ENCODE data around the gene CD37. TPM values are rescaled to one million over a fixed set of nuclear protein-coding genes. Genes with fewer than 3 reads are reported as not detected.
"Not testable (repeated sequence)": the region's sequence is repeated elsewhere in the genome, so short reads cannot be mapped to it uniquely, and the experiment has no call there.

The CD37 gene
- total RNA-seq, 1 experiment from 2014 or later: not detected

- H3K9me3 ChIP-seq (ENCODE audit: control insufficient read depth, low read depth, low read length); H3K14ac ChIP-seq (ENCODE audit: insufficient read depth, low read length); H3K79me2 ChIP-seq (ENCODE audit: insufficient read depth, low read length); H3K56ac ChIP-seq (ENCODE audit: insufficient read length, low read depth, low read length); H2AK5ac ChIP-seq (ENCODE audit: insufficient read length, low read length); H3K4me3 Mint-ChIP-seq; H2AFZ ChIP-seq (ENCODE audit: low read length); H3K79me1 ChIP-seq (ENCODE audit: insufficient read depth, low read depth, low read length, poor library complexity, severe bottlenecking); H4K5ac ChIP-seq (ENCODE audit: insufficient read length, low read depth, low read length); H4K91ac ChIP-seq (ENCODE audit: insufficient read length, low read depth, low read length); DNase-seq; H3K18ac ChIP-seq (ENCODE audit: insufficient read length, low read depth, low read length); H3K9ac ChIP-seq (ENCODE audit: extremely low read depth, insufficient read length, low read length); H3K27ac ChIP-seq (ENCODE audit: insufficient read length, low read depth, low read length); H3K4ac ChIP-seq (ENCODE audit: low read depth, low read length); H3K23ac ChIP-seq (ENCODE audit: insufficient read length, low read depth, low read length); H2BK12ac ChIP-seq (ENCODE audit: insufficient read length, low read depth, low read length); H3K4me1 ChIP-seq (ENCODE audit: insufficient read depth, low read length); H3K4me2 ChIP-seq (ENCODE audit: insufficient read depth, insufficient read length, low read length); H4K20me1 ChIP-seq (ENCODE audit: control insufficient read depth, insufficient read depth, insufficient read length); H3K4me1 Mint-ChIP-seq; H3T11ph ChIP-seq (ENCODE audit: low read length); H4K8ac ChIP-seq (replicated peaks; ENCODE audit: insufficient read length, low read depth, low read length); H3K27me3 ChIP-seq (ENCODE audit: insufficient read depth, low read length); H2BK120ac ChIP-seq (ENCODE audit: low read depth, low read length, poor library complexity, severe bottlenecking); H3K36me3 Mint-ChIP-seq (ENCODE audit: insufficient read depth in 1 of 3, low read depth in 3 of 3); H3K27ac Mint-ChIP-seq; H2BK15ac ChIP-seq (ENCODE audit: low read depth, low read length); H2BK5ac ChIP-seq (ENCODE audit: insufficient read length, low read length); H2BK20ac ChIP-seq (ENCODE audit: low read depth, low read length, poor library complexity, severe bottlenecking); H3K23me2 ChIP-seq (ENCODE audit: insufficient read length, low read depth, low read length, poor library complexity, severe bottlenecking): not testable (repeated sequence)
- Mint-ChIP-seq H3K27me3 (ENCODE audit: low read depth) (peaks cover 18% of the 10 kb centered on the region), H3K9me3 (peaks cover 17 to 21% of the 10 kb centered on the region in 2 experiments)
- no CpG with 5 or more reads among the region's 2 CpGs for WGBS (ENCODE audit: extremely low coverage, insufficient read length, low lambda C conversion rate)
Measured at GRCh38 chr19:49289286-49289685, 45.9 kb upstream of the CD37 start.

Data from H9 (cell line).